SJCRH30 (cell line): Measurements from ENCODE around the gene PIM3. TPM values are rescaled to one million over a fixed set of nuclear protein-coding genes. Genes with fewer than 3 reads are reported as not detected.
"Not testable (repeated sequence)": the region's sequence is repeated elsewhere in the genome, so short reads cannot be mapped to it uniquely, and the experiment has no call there.

Experiments used
- DNase-seq, 2 experiments: peaks; one replicate each; pipeline ENCODE4 v3.0.0-alpha.2; 2015 to 2020
- H3K27ac ChIP-seq: fragments of 250-450 bp; sonication (Bioruptor Pico); 2 replicates; pipeline ENCODE4 v1.5.1; 2020; ENCODE audit warnings: mild to moderate bottlenecking, moderate library complexity
- H3K27me3 ChIP-seq: fragments of 250-450 bp; sonication (Bioruptor Pico); 2 replicates; pipeline ENCODE4 v1.5.1; 2020; ENCODE audit warnings: mild to moderate bottlenecking, moderate library complexity
- H3K36me3 ChIP-seq: fragments of 250-450 bp; sonication (Bioruptor Pico); 2 replicates; pipeline ENCODE4 v1.5.1; 2020; ENCODE audit warnings: mild to moderate bottlenecking, moderate library complexity
- H3K4me1 ChIP-seq: fragments of 250-450 bp; sonication (Bioruptor Pico); 2 replicates; pipeline ENCODE4 v1.5.1; 2020; ENCODE audit warnings: mild to moderate bottlenecking, moderate library complexity
- H3K4me3 ChIP-seq: fragments of 250-450 bp; sonication (Bioruptor Pico); 2 replicates; pipeline ENCODE4 v1.5.1; 2020; ENCODE audit warnings: mild to moderate bottlenecking, moderate library complexity
- H3K9me3 ChIP-seq: fragments of 250-450 bp; sonication (Bioruptor Pico); replicated peaks from 2 replicates; pipeline ENCODE4 v1.5.1; 2020; ENCODE audit warnings: mild to moderate bottlenecking, moderate library complexity
- total RNA-seq: library from RNA; depleted of rRNA; stranded (reverse); fragments of >200 nt; shearing (Covaris generic); gene quantifications from 2 replicates; pipeline ENCODE4 v1.2.3, GENCODE V29; 2014

Gene PIM3
- total RNA-seq, 1 experiment from 2014 or later = 51.2 TPM

GRCh38 chr22:49944399-49944891, 16.1 kb upstream of the PIM3 start:
- DNase-seq = no peak
- no peak overlapping the region for H3K27ac ChIP-seq
- H3K4me1 ChIP-seq = peaks cover 47% of the 10 kb centered on the region
- H3K36me3 ChIP-seq = no peaks in the 10 kb centered on the region
- H3K27me3 ChIP-seq = no peaks in the 10 kb centered on the region
- no peak overlapping the region for H3K4me3 ChIP-seq
- H3K9me3 ChIP-seq = no peaks in the 10 kb centered on the region; the same call in 1 of the 2 replicates

GRCh38 chr22:49945042-49945794, 15.4 kb upstream of the PIM3 start:
- H3K9me3 ChIP-seq, H3K36me3 ChIP-seq, H3K27ac ChIP-seq, H3K4me3 ChIP-seq, H3K27me3 ChIP-seq: not testable (repeated sequence)
- peak; percentile 74 to 84 for DNase-seq
- peaks cover 48% of the 10 kb centered on the region for H3K4me1 ChIP-seq

- no peaks in the 10 kb centered on the region for H3K27me3 ChIP-seq
- peaks cover 50% of the 10 kb centered on the region for H3K4me1 ChIP-seq
- peak; percentile 87 for DNase-seq
- H3K9me3 ChIP-seq = no peaks in the 10 kb centered on the region; the same call in 1 of the 2 replicates
- H3K36me3 ChIP-seq = no peaks in the 10 kb centered on the region
- peak overlapping the region; percentile 7; the same call in 1 of the 2 replicates for H3K4me3 ChIP-seq
- H3K27ac ChIP-seq = peak overlapping the region; percentile 55
Observed at GRCh38 chr22:49946612-49947295, 13.8 kb upstream of the PIM3 start.

- no peak for DNase-seq
- Histone ChIP-seq H3K27ac (peak overlapping the region; percentile 55), H3K4me1 (peaks cover 55% of the 10 kb centered on the region), H3K4me3 (no peak overlapping the region), H3K36me3 (no peaks in the 10 kb centered on the region), H3K27me3 (no peaks in the 10 kb centered on the region), H3K9me3 (no peaks in the 10 kb centered on the region; the same call in 1 of the 2 replicates)
Observed at GRCh38 chr22:49947296-49947622, 13.3 kb upstream of the PIM3 start.

GRCh38 chr22:49948116-49948957, 12.2 kb upstream of the PIM3 start:
- Histone ChIP-seq H3K36me3 (no peaks in the 10 kb centered on the region), H3K9me3 (no peaks in the 10 kb centered on the region), H3K27me3 (no peaks in the 10 kb centered on the region), H3K27ac (peak overlapping the region; percentile 57), H3K4me1 (peaks cover 62% of the 10 kb centered on the region), H3K4me3 (no peak overlapping the region)
- no peak for DNase-seq

GRCh38 chr22:49948958-49949913, 11.3 kb upstream of the PIM3 start:
- Histone ChIP-seq H3K4me1 (peaks cover 69% of the 10 kb centered on the region), H3K36me3 (no peaks in the 10 kb centered on the region), H3K27me3 (no peaks in the 10 kb centered on the region), H3K4me3 (peak overlapping the region; percentile 12), H3K27ac (peak overlapping the region; percentile 57), H3K9me3 (no peaks in the 10 kb centered on the region)
- peak; percentile 75 to 81 for DNase-seq

- Histone ChIP-seq H3K4me3 (peak overlapping the region; percentile 12), H3K36me3 (no peaks in the 10 kb centered on the region), H3K27ac (peak overlapping the region; percentile 57), H3K4me1 (peaks cover 76% of the 10 kb centered on the region), H3K27me3 (no peaks in the 10 kb centered on the region), H3K9me3 (no peaks in the 10 kb centered on the region)
- no peak for DNase-seq
Observed at GRCh38 chr22:49949914-49950292, 10.7 kb upstream of the PIM3 start.

GRCh38 chr22:49950396-49950994, 10.1 kb upstream of the PIM3 start:
- H3K27me3 ChIP-seq = no peaks in the 10 kb centered on the region
- no peak overlapping the region for H3K27ac ChIP-seq
- no peaks in the 10 kb centered on the region for H3K9me3 ChIP-seq
- H3K4me1 ChIP-seq = peaks cover 82% of the 10 kb centered on the region
- H3K36me3 ChIP-seq = no peaks in the 10 kb centered on the region
- DNase-seq = no peak
- no peak overlapping the region for H3K4me3 ChIP-seq

GRCh38 chr22:49951000-49951677, 9.4 kb upstream of the PIM3 start:
- H3K4me1 ChIP-seq = peaks cover 83% of the 10 kb centered on the region
- no peak overlapping the region for H3K4me3 ChIP-seq
- no peaks in the 10 kb centered on the region for H3K36me3 ChIP-seq
- DNase-seq = no peak
- H3K9me3 ChIP-seq = no peaks in the 10 kb centered on the region
- no peaks in the 10 kb centered on the region for H3K27me3 ChIP-seq
- no peak overlapping the region for H3K27ac ChIP-seq

- H3K27ac ChIP-seq = no peak overlapping the region; the same call in 1 of the 2 replicates
- no peaks in the 10 kb centered on the region for H3K9me3 ChIP-seq
- H3K27me3 ChIP-seq = no peaks in the 10 kb centered on the region
- no peaks in the 10 kb centered on the region for H3K36me3 ChIP-seq
- no peak for DNase-seq
- H3K4me1 ChIP-seq = peaks cover 81% of the 10 kb centered on the region
- H3K4me3 ChIP-seq = no peak overlapping the region
Observed at GRCh38 chr22:49951678-49951985, 8.9 kb upstream of the PIM3 start.

GRCh38 chr22:49951986-49952896, 8.3 kb upstream of the PIM3 start:
- no peak for DNase-seq
- H3K27ac ChIP-seq = peak overlapping the region; percentile 24; the same call in 1 of the 2 replicates
- no peaks in the 10 kb centered on the region for H3K9me3 ChIP-seq
- no peaks in the 10 kb centered on the region for H3K27me3 ChIP-seq
- H3K4me3 ChIP-seq = no peak overlapping the region
- no peaks in the 10 kb centered on the region for H3K36me3 ChIP-seq
- peaks cover 81% of the 10 kb centered on the region for H3K4me1 ChIP-seq

- Histone ChIP-seq H3K4me1 (peaks cover 74% of the 10 kb centered on the region), H3K9me3 (no peaks in the 10 kb centered on the region), H3K27ac (no peak overlapping the region), H3K27me3 (no peaks in the 10 kb centered on the region), H3K36me3 (no peaks in the 10 kb centered on the region), H3K4me3 (no peak overlapping the region)
- no peak for DNase-seq
Observed at GRCh38 chr22:49953027-49953679, 7.4 kb upstream of the PIM3 start.
